Stimulated activated CD8-positive, alpha-beta memory T cell treated with anti-CD3 and anti-CD28 coated beads, Interleukin-4, amount 100 ng/mL, for 24 hours (primary cell): ENCODE results near the gene GAS2L3.
"Not testable (repeated sequence)": the region's sequence is repeated elsewhere in the genome, so short reads cannot be mapped to it uniquely, and the experiment has no call there.

ENCODE experiments used
- DNase-seq: peaks from one replicate; pipeline ENCODE4 v3.0.0-alpha.2; 2020; ENCODE audit warnings: low read depth

The GAS2L3 gene

DNA sequence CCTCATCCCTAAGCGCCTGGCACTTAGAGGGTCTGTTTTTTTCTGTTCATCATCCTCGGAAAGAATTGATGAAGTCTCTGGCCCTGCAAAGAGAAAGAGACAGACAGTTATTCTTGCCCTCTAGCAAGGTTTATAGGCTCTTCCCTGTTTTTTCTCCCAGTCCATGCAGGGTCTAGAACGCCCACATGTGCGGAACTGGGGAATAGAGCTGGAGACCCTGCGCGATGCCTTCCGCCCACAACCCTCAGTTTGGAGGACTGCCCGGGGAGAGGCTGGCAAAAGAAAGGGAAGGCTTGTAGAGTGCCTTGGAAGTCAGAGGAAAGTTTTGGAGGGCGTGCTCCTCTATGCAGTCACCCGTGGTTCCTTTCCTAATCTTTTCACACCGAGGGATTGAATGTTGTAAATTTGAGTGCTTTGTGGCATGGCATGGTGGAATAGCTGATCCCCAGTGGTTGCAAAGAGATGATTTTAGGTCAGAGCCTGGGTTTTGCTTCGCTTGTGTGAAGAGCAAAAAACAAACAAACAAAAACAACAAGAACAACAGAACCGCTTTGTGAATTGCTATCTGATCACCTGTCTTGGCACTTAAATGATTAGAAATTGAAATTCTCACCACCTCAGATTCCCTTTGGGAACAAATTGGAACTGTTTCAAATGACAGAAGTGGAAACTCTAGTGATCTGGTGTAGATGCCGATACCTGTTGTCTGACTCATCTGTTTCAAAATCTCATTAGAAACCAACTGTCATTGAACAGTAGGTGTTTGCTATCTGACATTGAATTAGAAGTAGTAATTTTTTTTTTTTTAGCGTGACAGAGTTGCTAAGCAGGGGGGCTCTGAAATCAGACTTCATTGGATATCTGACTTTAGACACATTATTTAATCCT lies 947 bp downstream of the GAS2L3 start:
- DNase-seq: no peak

DNA sequence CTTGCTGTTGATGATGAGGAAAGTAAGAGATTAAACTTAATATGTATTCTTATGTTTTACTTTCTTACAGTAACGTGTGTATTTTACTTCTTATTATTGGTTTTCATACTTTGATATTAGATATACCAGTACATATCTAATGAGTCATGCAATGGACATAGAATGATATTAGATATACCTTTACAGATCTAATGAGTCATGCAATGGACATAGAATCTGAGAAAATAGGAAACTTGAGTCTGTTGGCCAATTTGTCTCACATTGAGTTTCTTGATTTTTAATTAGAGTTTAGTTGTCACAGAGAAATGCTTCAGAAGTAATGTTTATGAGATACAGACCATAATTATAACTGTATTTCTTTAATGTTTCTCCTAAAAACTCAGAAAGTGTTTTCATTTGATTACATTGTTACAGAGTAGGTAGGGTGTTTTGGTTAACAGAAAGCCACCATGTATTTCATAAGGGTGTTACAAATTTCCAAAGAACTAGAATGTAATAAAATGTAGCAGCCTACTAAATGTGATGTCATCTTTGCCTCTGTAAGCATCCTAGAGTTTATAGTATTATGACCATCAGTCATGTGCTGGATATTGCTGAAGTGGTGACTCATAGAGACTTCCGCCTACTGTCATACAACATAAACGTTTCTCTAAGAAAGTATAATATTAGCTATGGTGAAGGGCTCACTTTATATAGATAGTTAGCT lies 3.0 kb downstream of the GAS2L3 start:
- DNase-seq: no peak

DNA sequence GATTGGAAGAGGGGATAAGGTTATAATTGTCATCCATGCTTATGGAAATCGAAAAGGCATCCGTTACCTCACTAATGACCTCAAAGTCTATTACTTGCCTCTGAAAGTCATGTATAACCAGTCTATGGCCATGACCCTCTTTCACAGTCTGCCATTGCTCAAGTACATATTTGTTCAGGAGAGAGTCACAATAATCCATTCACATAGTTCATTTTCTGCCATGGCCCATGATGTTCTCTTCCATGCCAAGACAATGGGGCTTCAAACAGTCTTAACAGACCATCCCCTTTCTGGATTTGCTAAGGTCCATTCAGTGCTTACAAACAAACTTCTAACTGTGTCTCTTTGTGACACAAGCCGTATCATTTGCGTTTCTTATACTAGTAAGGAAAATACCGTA lies 5.4 kb downstream of the GAS2L3 start:
- DNase-seq: no peak

DNA sequence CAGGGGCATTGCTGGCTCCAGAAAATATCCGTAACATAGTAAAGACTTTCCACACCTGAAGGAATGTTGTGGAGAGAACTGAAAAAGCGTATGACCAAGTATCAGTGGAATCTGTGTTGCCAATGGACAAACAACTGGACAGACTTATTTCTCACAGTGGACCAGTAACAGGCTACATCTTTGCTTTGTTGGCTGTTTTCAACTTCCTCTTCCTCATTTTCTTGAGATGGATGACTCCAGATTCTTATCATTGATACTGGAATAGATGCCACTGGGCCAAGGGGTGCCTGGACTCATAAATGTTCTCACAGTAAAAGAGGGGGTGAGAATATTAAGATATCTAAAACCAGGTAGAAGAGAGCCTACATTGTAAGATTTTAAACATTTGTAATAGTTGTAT lies 6.4 kb downstream of the GAS2L3 start:
- no peak for DNase-seq

DNA sequence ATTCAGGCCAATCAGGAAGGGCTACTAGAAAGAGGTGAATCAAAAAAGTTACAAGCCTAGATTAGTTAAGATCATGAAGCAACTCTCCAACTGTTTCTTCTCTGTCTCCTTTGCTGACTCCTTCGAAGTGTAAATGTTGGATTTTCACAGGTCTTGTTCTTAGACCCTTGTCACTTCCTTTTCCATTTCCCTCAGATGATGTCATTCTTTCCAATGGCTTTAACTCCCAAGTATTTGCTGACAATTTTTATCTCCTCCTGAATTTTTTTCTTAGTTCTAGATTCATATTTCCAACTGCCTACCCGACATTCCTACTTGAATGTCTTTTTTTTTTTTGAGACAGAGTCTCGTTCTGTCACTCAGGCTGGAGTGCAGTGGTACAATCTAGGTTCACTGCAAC lies 10.8 kb downstream of the GAS2L3 start:
- no peak for DNase-seq

DNA sequence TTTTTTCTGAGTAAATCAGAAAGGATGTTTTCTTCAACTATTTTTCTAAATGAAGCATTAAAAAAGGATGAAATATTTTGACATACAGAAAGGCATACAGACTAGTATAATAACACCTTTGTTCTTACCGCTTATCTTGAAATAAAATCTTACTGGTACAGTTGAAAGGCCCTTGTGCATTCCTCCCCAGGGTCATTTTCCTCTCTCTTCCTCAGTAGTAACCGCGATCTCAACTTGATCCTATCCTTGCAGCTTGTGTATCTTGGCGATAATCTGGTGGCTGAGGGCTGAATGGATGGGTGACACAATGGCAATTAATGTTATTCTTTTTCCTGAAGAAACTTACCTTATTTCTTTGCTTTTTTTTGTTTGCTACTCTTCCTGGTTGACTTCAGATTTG lies 18.5 kb downstream of the GAS2L3 start:
- no peak for DNase-seq

DNA sequence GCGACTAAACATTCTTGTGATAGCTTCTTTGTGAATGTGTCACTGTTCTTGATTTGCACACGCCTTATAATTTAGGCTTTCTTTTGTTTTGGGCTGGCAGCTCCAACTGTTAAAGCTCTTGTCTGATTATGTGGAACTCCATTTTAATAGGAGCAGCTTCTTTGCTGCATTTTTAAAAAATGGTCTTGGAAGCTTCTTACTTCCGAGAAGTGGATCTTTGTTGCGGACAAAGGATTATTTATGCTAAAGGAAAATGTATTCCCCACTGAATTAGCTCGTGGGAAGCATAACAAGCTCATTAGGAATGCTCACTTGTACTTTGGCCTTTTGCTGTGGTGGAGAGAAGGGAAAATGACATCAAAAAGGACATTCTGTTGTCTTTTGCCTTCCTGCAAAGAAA lies 20.0 kb downstream of the GAS2L3 start:
- DNase-seq: no peak

DNA sequence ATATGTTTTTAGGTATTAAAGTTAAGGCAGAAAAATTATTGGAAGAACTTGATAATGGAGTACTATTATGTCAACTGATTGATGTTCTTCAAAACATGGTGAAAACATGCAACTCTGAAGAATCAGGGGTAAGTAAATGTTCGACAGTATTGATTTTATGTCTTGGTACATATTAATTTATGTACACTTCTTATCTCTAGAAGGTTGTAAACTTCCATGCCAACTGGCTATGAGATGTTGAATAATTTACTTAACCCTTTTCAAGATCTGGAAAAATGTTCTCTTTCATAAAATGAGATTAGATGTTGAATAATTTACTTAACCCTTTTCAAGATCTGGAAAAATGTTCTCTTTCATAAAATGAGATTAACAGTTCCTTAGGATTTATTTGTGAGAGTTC lies 28.1 kb downstream of the GAS2L3 start:
- DNase-seq: no peak

DNA sequence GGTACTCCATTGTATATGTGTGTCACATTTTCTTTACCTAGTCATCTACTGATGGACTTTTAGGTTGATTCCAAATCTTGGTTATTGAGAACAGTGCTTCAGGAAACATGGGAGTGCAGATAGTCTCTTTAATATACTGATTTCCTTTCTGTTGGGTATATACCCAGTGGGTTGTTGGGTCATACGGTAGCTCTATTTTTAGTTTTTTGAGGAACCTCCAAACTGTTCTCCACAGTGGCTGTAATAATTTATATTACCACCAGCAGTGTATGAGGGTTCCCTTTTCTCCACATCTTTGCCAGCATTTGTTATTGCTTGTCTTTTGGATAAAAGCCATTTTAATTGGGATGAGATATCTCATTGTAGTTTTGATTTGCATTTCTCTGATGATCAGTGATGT lies 29.5 kb downstream of the GAS2L3 start:
- DNase-seq: not testable (repeated sequence)

DNA sequence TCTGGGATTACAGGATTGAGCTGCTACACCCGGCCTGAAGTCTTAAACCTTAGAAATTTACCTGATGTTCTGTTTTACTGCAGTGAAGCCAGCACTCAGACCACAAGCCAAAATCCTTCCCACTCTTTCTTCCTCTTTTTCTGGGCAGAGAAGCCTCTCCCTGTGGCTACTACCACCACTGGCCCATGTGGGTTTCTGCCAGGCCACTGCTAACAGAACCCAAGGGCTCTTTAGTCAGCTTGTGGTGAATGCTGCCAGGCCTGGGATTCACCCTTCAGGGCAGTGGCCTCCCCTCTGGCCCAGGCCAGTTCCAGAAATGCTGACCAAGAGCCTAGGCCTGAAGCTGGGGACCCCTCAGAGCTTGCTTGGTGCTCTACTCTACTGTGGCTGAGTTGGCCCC lies 35.3 kb downstream of the GAS2L3 start:
- no peak for DNase-seq

DNA sequence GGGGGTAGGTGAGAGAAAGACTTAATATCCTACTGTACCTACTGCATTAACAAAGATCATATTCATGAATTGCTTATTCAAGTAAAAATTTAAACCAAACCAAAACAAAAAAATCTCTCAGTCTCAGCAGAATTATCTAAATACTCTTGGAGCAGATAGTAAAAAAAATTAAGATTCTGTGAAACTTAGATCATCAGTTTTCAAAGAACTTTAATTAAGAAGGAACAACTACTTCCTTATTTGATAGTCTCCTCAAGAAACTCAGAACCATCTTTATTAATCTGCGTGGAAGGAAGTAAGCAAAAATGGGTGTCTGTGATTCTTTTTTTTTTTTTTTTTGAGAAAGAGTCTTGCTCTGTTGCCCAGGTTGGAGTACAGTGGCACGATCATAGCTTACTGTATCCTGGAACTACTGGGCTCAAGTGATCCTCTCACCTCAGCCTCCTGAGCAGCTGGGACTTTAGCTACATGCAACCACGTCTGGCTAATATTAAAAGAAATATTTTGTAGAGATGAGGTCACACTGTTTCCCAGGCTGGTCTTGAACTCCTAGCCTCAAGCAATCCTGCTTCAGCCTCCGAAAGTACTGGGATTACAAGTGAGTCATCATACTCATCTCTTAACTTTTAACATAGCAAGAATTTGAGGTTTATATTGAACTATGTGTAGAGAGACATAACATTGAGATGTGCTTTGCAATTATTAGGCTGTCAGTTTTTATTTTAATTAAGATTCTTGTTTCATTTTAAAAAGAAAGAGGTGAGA lies 37.4 kb downstream of the GAS2L3 start:
- DNase-seq: no peak

DNA sequence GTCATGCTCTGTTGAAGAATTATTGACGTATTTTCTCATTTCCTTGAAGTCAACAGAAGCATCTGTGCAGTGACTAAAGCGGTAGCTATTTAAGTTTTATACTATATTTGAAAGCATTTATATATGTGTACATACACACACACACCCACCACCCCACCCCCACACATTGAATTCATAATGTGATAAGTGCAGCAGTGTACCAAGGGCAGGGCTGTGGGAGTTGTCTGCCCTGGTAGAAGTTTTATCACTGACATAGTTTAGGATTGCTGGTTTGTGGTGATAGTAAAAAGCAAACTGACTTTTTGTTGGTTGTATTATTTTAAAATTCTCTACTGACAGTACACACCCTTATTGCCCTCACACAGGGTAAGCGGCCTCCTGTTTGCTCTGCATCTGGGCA lies 39.1 kb downstream of the GAS2L3 start:
- DNase-seq: no peak

DNA sequence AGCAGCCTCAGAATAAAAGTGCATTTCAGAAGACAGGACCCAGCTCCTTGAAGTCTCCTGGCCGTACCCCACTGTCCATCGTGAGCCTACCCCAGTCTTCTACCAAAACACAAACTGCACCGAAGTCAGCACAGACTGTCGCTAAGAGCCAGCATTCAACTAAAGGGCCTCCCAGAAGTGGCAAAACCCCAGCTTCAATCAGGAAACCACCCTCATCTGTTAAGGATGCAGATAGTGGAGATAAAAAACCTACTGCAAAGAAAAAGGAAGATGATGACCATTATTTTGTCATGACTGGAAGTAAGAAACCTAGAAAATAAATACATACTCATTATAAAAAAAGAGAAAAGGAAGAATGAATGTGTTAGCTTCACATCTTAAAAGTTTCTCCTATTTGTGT lies 51.1 kb downstream of the GAS2L3 start:
- DNase-seq: no peak

DNA sequence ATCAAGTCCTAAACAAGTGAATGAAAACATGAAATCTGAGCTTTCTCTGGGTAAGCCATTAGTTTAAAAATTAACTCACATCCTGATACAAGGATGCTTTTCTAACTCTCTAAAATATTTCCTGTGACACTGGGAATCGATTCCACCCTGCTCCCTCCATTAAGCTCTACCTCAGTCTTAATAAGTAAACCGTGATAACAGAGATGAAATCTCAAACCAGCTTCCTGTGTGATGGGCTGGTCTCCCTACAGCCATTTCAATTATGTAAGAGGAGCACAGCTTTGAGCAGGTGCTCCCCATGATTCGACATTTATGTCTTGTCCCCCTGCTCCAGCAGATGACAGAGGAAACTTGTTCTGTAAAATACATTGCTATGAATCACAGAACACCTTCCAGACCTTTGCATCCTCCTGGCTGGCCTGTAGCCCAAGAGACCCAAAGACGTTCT lies 59.0 kb downstream of the GAS2L3 start:
- no peak for DNase-seq

DNA sequence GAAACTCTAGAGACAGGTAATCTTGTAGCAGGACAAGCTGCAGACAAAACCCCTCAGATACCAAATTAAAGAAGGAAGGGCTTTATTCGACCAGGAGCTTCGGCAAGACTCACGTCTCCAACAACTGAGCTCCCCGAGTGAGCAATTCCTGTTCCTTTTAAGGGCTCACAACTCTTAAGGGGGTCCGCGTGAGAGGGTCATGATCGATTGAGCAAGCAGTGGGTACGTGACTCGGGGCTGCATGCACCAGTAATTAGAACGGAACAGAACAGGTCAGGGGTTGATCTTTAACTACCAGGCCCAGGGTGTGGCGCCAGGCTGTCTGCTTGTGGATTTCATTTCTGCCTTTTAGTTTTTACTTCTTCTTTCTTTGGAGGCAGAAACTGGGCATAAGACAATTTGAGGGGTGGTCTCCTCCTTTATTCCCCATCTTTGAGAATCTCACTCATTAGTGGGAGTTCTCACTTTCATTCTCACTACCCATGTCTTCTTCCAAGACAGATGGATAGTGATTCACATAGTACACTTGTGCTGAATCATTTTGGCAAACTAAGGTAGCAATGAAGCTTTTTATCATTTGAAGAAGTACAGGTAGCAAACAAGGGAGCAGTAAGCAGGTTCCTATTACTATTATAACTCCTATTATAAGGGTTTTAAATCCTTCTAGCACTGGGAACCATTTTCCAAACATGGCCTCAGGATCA lies 59.8 kb downstream of the GAS2L3 start:
- DNase-seq: not testable (repeated sequence)

DNA sequence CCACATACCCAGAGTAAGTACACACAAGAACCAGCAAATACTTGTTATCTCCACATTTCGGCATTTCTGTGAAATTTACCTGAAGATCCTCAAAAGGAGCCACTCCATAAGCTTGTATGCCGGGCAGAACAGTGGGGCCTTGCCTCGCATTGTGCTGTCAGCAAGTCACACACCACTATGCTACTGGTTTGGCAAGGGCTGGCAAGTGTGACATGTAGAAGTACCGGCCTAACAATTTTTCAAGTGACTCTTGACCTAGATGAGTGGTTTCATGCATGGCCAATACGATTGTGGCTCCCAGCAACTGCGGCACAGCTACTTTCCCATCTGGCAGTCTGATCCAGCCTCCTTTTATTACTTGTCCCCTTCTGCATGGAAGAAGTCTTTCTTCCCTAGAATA lies 69.8 kb downstream of the GAS2L3 start:
- DNase-seq: no peak

DNA sequence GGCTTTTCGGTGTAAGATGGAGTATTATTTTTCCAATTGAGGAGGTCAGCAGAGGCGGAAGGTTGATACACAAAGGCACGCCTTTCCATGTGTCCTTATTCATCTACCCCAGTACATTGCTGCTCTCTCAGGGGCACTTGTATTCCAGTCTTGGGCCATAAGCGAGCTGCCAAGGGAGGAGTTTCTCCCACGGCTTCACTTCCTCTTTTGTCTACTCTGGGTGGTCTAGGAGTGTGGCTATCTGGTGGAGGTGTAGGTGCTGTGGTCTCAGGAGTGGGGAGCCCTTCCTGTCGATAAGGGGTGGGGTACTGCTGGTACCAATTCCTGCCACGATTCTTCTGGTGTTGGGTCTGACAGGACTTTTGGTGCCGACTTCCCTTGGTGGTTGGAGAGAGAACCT lies 73.4 kb downstream of the GAS2L3 start:
- no peak for DNase-seq

DNA sequence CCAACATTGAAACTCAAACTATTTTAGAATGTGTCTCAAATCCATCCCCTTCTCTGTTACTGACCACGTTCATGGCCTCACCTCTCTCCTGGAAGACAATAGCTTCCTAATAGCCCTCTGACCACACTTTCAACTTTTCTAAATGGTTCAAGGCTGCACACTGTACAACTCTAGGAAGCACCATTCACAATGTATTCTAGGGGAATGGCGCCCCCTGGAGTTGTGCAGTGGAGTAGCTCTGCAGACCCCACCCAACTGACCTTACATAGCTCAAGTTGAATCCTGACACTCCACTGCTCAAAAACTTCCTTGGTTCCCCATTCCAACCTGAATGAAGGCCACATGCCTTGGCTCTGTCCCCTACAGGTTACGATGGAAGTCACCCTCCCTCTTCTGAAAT lies 77.6 kb downstream of the GAS2L3 start:
- DNase-seq: no peak

DNA sequence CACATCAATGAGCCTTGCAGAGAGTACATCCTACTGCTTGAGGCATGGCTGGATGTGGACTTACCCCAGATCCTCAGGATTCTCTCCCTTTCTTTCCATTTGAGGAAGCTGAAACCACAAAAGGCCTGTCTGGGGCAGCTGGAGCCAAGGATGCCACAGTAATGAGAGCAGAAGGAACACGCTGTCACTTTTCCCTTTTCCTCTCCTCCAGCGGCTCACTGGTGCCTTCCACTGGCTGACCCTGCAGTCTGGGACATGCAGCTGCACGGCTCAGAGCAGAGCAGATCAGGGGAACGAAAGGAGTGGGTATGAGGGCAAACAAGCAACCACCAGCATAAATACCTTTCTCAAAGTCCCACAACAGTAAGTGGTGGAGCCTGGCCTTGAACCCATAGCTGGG lies 78.2 kb downstream of the GAS2L3 start:
- DNase-seq: no peak

DNA sequence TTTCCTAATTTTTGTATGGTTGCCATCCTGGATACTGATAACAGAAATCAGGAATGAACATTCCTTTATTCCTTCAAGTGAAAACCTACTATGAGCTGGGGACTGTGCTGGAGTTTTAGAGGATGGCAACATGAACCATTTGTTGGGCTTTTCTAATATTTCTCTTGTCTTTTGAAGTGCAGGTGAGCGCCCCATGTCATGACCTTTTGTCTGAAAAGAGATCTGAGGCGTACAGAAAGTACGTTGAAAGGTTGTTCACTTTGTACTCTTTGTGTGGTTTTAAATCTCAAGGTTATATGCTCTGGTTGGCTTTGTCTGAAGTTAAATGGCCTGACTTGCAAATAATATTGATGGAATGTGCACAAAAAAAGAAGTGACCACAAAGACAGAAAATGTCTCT lies 79.0 kb downstream of the GAS2L3 start:
- no peak for DNase-seq

DNA sequence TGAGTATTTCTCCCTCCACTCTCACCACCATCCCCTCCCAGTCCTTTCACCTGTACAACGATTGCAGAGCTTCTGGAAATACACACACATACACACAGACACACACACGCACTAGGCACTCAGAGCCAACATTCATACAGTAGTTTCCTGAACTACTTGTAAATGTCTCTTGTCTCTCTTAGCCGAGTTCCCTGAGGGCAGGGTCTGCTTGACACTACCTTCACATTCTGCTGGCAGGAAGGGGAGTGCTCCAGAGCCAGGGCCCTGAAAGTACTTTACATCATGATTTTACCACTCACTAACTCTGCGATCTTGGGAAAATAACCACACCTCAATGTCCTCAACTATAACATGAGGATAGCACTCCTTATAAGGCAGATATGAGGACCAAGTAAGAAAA lies 82.7 kb downstream of the GAS2L3 start:
- no peak for DNase-seq

DNA sequence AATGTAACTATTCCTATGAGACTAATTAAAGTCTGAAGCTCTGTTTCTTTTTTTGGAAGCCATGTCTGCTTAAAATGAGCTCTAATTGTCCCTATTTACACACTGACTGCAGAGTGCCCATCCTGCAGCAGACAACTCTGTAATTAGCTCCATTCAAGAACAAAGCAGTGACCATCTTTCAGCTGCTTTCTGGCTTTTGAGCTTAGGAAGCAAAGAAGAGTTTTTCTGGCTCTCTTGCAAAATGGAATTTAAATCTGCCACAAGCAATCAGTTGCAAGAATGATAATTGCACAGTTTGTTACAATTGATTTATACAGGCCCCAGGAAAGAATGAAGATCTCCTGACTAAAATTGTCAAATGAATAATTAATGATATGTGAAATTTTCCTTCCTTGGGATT lies 83.4 kb downstream of the GAS2L3 start:
- DNase-seq: no peak
